SJCRH30 (cell line): ENCODE data around the gene KRTAP21-3. TPM values are rescaled to one million over a fixed set of nuclear protein-coding genes. Genes with fewer than 3 reads are reported as not detected.

ENCODE experiments used
- DNase-seq, 2 experiments: peaks; one replicate each; pipeline ENCODE4 v3.0.0-alpha.2; 2015 to 2020
- H3K27ac ChIP-seq: fragments of 250-450 bp; sonication (Bioruptor Pico); 2 replicates; pipeline ENCODE4 v1.5.1; 2020; ENCODE audit warnings: mild to moderate bottlenecking, moderate library complexity
- H3K27me3 ChIP-seq: fragments of 250-450 bp; sonication (Bioruptor Pico); 2 replicates; pipeline ENCODE4 v1.5.1; 2020; ENCODE audit warnings: mild to moderate bottlenecking, moderate library complexity
- H3K36me3 ChIP-seq: fragments of 250-450 bp; sonication (Bioruptor Pico); 2 replicates; pipeline ENCODE4 v1.5.1; 2020; ENCODE audit warnings: mild to moderate bottlenecking, moderate library complexity
- H3K4me1 ChIP-seq: fragments of 250-450 bp; sonication (Bioruptor Pico); 2 replicates; pipeline ENCODE4 v1.5.1; 2020; ENCODE audit warnings: mild to moderate bottlenecking, moderate library complexity
- H3K4me3 ChIP-seq: fragments of 250-450 bp; sonication (Bioruptor Pico); 2 replicates; pipeline ENCODE4 v1.5.1; 2020; ENCODE audit warnings: mild to moderate bottlenecking, moderate library complexity
- H3K9me3 ChIP-seq: fragments of 250-450 bp; sonication (Bioruptor Pico); replicated peaks from 2 replicates; pipeline ENCODE4 v1.5.1; 2020; ENCODE audit warnings: mild to moderate bottlenecking, moderate library complexity
- total RNA-seq: library from RNA; depleted of rRNA; stranded (reverse); fragments of >200 nt; shearing (Covaris generic); gene quantifications from 2 replicates; pipeline ENCODE4 v1.2.3, GENCODE V29; 2014; rRNA removed

Gene KRTAP21-3
- total RNA-seq, 1 experiment from 2014 or later = not detected

DNA sequence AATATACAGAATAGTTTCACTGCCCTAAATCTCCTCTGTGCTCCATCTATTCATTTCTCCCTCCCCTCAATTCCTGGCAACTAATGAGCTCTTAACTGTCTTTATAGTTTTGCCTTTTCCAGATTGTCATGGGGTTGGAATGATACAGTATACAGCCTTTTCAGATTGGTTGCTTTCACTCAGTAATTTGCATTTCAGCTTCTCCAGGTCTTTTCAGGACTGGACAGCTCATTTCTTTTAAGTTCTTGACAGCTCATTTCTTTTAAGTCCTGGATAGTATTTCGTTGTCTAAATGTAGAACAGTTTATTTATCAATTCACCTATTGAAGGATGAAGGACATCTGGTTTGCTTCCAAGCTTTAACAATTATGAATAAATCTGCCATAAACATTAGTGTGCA lies 22.6 kb downstream of the KRTAP21-3 start:
- Histone ChIP-seq H3K27me3 (no peaks in the 10 kb centered on the region), H3K4me1 (no peaks in the 10 kb centered on the region), H3K36me3 (no peaks in the 10 kb centered on the region), H3K27ac (no peak overlapping the region), H3K9me3 (no peaks in the 10 kb centered on the region), H3K4me3 (no peak overlapping the region)
- DNase-seq = no peak

DNA sequence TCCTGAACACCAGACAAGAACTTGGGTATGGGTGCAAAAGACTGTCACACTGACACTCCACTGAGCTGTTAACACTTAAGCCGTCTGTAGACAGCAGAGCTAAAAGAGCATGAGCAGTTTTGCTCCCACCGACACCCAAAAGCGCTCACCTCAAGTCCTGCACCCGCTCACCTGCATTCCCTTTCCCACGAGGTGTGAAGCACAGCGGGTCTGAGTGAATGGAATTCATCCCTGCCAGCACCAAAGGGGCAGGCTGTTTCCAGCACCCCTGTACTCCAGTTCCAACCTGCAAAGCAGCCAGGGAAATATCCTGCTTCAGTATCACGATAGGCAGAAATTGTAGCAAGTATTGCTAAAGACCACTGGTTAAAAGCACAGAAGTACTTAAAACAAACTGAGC lies 28.8 kb downstream of the KRTAP21-3 start:
- no peak for DNase-seq

DNA sequence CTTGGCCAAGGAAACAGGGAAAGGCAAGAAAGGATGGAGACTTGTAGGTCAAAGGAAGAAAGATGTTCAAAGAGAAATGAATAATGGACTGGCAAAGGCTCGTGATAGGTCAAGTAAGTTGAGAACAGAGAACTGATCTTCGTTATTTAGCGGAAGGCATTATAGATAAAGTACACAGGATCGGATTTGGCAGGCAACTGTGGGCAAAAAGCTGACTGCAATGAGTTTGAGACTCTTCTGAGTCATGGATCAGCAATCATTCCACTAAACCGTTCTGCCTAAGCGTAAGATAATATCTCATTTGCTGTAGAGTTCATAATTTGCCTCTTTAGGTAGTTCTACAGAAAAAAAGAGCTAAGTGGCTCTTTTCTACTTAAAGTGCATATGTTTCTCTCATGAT lies 34.1 kb downstream of the KRTAP21-3 start:
- Histone ChIP-seq H3K4me1 (no peaks in the 10 kb centered on the region), H3K9me3 (no peaks in the 10 kb centered on the region), H3K4me3 (no peak overlapping the region), H3K27ac (no peak overlapping the region), H3K27me3 (no peaks in the 10 kb centered on the region), H3K36me3 (no peaks in the 10 kb centered on the region)
- no peak for DNase-seq

More for the DNA sequence above, 28.8 kb downstream of the KRTAP21-3 start:
- Histone ChIP-seq H3K27me3 (no peaks in the 10 kb centered on the region), H3K4me1 (no peaks in the 10 kb centered on the region), H3K9me3 (no peaks in the 10 kb centered on the region), H3K27ac (no peak overlapping the region), H3K36me3 (no peaks in the 10 kb centered on the region), H3K4me3 (no peak overlapping the region)

DNA sequence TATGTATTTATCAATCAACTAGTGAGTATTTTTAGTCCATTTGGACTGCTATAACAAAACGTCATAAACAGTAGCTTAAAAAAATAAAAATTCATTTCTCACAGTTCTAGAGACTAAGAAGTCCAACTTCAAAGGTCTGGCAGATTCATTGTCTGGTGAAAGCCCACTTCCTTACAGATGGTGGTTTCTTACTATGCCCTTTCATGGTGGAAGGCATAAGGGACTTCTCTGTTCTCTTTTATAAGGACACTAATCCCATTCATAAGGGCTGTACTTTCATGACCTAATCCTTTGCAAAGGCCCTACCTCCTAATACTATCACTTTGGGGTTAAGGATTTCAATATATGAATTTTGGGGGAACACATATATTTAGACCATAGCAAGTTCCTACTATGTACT lies 38.0 kb downstream of the KRTAP21-3 start:
- no peak overlapping the region for H3K27ac ChIP-seq
- no peaks in the 10 kb centered on the region for H3K27me3 ChIP-seq
- no peaks in the 10 kb centered on the region for H3K36me3 ChIP-seq
- no peaks in the 10 kb centered on the region for H3K4me1 ChIP-seq
- no peak for DNase-seq
- H3K4me3 ChIP-seq = no peak overlapping the region
- H3K9me3 ChIP-seq = no peaks in the 10 kb centered on the region

DNA sequence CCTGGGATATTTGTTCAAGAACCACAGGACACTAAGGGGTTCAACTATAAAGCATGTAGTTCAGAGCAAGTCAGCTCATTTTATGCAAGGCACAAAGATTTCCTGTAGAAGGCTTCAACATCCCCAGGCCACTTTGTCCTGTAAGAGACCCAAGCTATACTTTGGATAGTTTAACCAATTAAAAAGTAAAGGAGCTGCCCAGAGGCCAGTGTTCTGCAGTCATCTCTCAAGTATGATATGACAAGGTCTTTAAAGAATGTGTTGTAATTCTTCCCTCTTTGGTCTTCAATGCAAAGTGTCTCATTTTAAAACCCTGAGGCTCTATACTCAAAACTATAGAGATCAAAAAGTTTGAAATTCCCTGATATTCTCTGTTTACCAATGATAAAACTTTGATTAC lies 41.8 kb downstream of the KRTAP21-3 start:
- Histone ChIP-seq H3K36me3 (no peaks in the 10 kb centered on the region), H3K27ac (no peak overlapping the region), H3K4me3 (no peak overlapping the region), H3K9me3 (no peaks in the 10 kb centered on the region), H3K4me1 (no peaks in the 10 kb centered on the region), H3K27me3 (no peaks in the 10 kb centered on the region)
- no peak for DNase-seq

DNA sequence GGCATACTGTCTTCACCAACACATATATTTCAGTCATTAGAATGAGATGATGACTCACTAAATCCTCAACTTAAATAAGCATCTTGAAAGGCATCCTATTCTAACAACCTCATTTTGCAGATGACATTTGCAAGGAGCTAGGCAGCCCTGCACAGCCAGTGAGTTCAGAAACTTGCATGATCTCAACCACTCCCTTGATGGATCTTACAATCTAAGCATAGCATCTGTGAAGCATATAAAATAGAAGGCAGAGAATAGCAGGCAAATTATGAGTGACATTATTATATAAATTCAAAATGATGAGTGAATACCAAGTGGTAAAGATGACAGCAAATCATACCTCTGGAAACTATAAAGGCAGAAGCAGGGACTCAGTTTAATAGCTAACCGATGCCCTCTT lies 44.3 kb downstream of the KRTAP21-3 start:
- Histone ChIP-seq H3K4me1 (no peaks in the 10 kb centered on the region), H3K36me3 (no peaks in the 10 kb centered on the region), H3K9me3 (no peaks in the 10 kb centered on the region), H3K4me3 (no peak overlapping the region), H3K27me3 (no peaks in the 10 kb centered on the region), H3K27ac (no peak overlapping the region)
- DNase-seq = no peak

DNA sequence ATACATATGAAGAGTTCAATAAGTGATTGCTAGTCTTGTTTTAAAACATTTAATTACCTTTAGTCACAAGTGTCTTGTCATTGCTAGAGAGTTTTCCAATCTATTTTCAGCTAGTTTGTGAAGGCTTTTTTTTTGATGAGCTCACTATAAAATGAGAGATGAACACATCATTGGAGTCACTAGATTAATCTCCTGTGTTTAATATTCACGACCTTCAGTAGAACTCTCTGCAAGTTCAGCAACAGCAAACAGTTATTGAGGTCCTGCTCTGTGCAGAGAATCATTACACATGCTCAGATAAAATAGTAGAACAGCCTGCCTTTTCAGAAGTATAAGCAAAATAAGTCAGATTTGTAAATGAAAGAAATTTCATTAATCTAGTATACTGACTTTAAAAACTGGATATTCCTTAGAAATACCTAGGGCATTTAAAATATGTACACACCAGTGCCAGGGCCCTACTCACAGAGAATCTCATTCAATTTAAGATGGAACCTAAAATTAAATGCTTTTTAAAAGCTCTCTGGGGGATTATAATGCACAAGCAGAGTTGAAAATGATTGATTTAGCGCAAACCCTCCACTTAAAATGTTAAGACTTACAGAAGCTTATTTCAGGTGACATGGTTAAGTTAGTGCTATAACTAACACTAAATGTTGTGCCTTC lies 45.5 kb downstream of the KRTAP21-3 start:
- no peak overlapping the region for H3K4me3 ChIP-seq
- no peaks in the 10 kb centered on the region for H3K9me3 ChIP-seq
- H3K27ac ChIP-seq = no peak overlapping the region
- no peaks in the 10 kb centered on the region for H3K4me1 ChIP-seq
- H3K36me3 ChIP-seq = no peaks in the 10 kb centered on the region
- no peak for DNase-seq
- H3K27me3 ChIP-seq = no peaks in the 10 kb centered on the region

DNA sequence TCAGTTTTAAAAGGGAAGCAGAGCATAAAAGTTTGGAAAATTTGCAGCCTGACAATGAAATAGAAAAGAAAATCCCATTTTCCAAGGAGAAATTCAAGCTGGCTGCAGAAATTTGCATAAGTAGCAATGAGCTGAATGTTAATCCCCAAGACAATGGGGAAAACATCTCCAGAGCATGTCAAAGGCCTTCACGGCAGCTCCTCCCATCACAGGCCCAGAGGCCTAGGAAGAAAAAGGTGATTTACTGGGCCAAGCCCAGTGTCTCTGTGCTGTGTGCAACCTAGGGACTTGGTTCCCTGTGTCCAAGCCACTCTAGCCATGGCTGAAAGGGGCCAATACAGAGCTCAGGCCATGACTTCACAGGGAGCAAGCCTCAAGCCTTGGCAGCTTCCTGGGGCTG lies 49.8 kb downstream of the KRTAP21-3 start:
- Histone ChIP-seq H3K27me3 (0 out of 2 replicates have a peak, but pooled peaks cover 2% of the 10 kb centered on the region), H3K4me3 (no peak overlapping the region), H3K27ac (no peak overlapping the region), H3K9me3 (no peaks in the 10 kb centered on the region), H3K36me3 (no peaks in the 10 kb centered on the region), H3K4me1 (no peaks in the 10 kb centered on the region)
- DNase-seq = no peak

Other genes with a start within 250 kb of the KRTAP21-3 start
- not detected in 2 replicates for gene KRTAP19-1, start 238.4 kb downstream of the KRTAP21-3 start, total RNA-seq
- not detected in 2 replicates for gene KRTAP19-2, start 231.3 kb downstream of the KRTAP21-3 start, total RNA-seq
- gene KRTAP19-3, start 226.8 kb downstream of the KRTAP21-3 start, total RNA-seq = not detected in 2 replicates
- gene KRTAP19-4, start 221.6 kb downstream of the KRTAP21-3 start, total RNA-seq = not detected in 2 replicates
- gene KRTAP19-5, start 216.6 kb downstream of the KRTAP21-3 start, total RNA-seq = not detected in 2 replicates
- gene KRTAP19-6, start 176.9 kb downstream of the KRTAP21-3 start, total RNA-seq = not detected in 2 replicates
- gene KRTAP19-7, start 157.5 kb downstream of the KRTAP21-3 start, total RNA-seq = not detected in 2 replicates
- gene KRTAP22-2, start 128.4 kb downstream of the KRTAP21-3 start, total RNA-seq = not detected in 2 replicates
- gene KRTAP6-3, start 126.3 kb downstream of the KRTAP21-3 start, total RNA-seq = not detected in 2 replicates
- gene KRTAP6-2, start 119.9 kb downstream of the KRTAP21-3 start, total RNA-seq = not detected in 2 replicates
- not detected in 2 replicates for gene KRTAP22-1, start 117.7 kb downstream of the KRTAP21-3 start, total RNA-seq
- not detected in 2 replicates for gene KRTAP6-1, start 104.8 kb downstream of the KRTAP21-3 start, total RNA-seq
- gene KRTAP20-1, start 102.4 kb downstream of the KRTAP21-3 start, total RNA-seq = not detected in 2 replicates
- gene KRTAP20-4, start 98.2 kb downstream of the KRTAP21-3 start, total RNA-seq = not detected in 2 replicates
- not detected in 2 replicates for gene KRTAP20-2, start 83.6 kb downstream of the KRTAP21-3 start, total RNA-seq
- gene KRTAP20-3, start 75.9 kb downstream of the KRTAP21-3 start, total RNA-seq = not detected in 2 replicates
- not detected in 2 replicates for gene KRTAP21-2, start 28.5 kb upstream of the KRTAP21-3 start, total RNA-seq
- not detected in 2 replicates for gene KRTAP21-1, start 36.7 kb upstream of the KRTAP21-3 start, total RNA-seq
- not detected in 2 replicates for gene KRTAP8-1, start 94.5 kb upstream of the KRTAP21-3 start, total RNA-seq
- not detected in 2 replicates for gene KRTAP7-1, start 111.0 kb upstream of the KRTAP21-3 start, total RNA-seq
- not detected in 2 replicates for gene KRTAP11-1, start 162.8 kb upstream of the KRTAP21-3 start, total RNA-seq